Heart right ventricle (tissue), 16 donors: ENCODE measurements around the gene RET. TPM values are rescaled to one million over a fixed set of nuclear protein-coding genes. Genes with fewer than 3 reads are reported as not detected.

Experiments used
- ATAC-seq, 8 donors: fragments of 200-7000 bp; cut with Tn5 transposase; one replicate each; pipeline ENCODE4 v1.9.1; 2020; ENCODE audit warnings: mild to moderate bottlenecking in 8 of 8, moderate library complexity in 8 of 8, moderate number of reproducible peaks in 1 of 8
- DNase-seq, 2 donors: peaks; one replicate each; pipeline ENCODE4 v3.0.0-alpha.2; 2020
- H3K27ac ChIP-seq, 10 donors: fragments of 200-600 bp; sonication (generic) in 2 of 10; one replicate each; pipeline versions ENCODE4 v1.5.0 to v1.8.0; 2020 to 2022; ENCODE audit warnings: mild to moderate bottlenecking in 3 of 10
- H3K27me3 ChIP-seq, 7 donors: fragments of 200-600 bp; one replicate each; pipeline ENCODE4 v1.8.0; 2021 to 2022; ENCODE audit warnings: mild to moderate bottlenecking in 2 of 7
- H3K36me3 ChIP-seq, 9 donors: fragments of 200-600 bp; sonication (generic) in 1 of 9; one replicate each; pipeline versions ENCODE4 v1.5.0 to v1.8.0; 2020 to 2022; ENCODE audit warnings: mild to moderate bottlenecking in 2 of 9
- H3K4me1 ChIP-seq, 9 donors: fragments of 200-600 bp; sonication (generic) in 1 of 9; one replicate each; pipeline versions ENCODE4 v1.5.0 to v1.8.0; 2020 to 2022; ENCODE audit warnings: mild to moderate bottlenecking in 4 of 9
- H3K4me3 ChIP-seq, 10 donors: fragments of 200-600 bp; sonication (generic) in 2 of 10; one replicate each; pipeline versions ENCODE4 v1.5.0 to v1.8.0; 2020 to 2022; ENCODE audit warnings: mild to moderate bottlenecking in 7 of 10, moderate library complexity in 2 of 10
- H3K9me3 ChIP-seq, 11 donors: fragments of 200-600 bp in 10 of 11; sonication (generic) in 2 of 11; one replicate each; pipeline versions ENCODE4 v1.5.0 to v1.8.0; 2013 to 2022; ENCODE audit warnings: mild to moderate bottlenecking in 2 of 11, control low read depth in 1 of 11, moderate library complexity in 1 of 11
- CTCF ChIP-seq, 9 donors: fragments of 200-600 bp; sonication (generic) in 2 of 9; IDR thresholded peaks; one replicate each; pipeline versions ENCODE4 v1.5.0 to v1.8.0; 2021 to 2022; ENCODE audit warnings: antibody characterized with exemption in 9 of 9, mild to moderate bottlenecking in 5 of 9, moderate library complexity in 1 of 9
- WGBS, 2 donors: extraction: QIAGEN DNeasy Blood & Tissue Kit; methylation state at CpG; one replicate each; pipeline ENCODE4 v1.1.7; 2013; ENCODE audit warnings: inconsistent platforms in 1 of 2; 5-methylcytosine and 5-hydroxymethylcytosine counted together
- intact Hi-C, 10 donors: fragments of 100-400 bp; cut with DNase I; formaldehyde crosslinking; loops; one replicate each; pipeline versions ENCODE4 v1.11.1 to v1.14.2; 2022
- polyA plus RNA-seq, 2 donors: library from polyadenylated mRNA; stranded (reverse); fragments of 200-250 nt; gene quantifications; one replicate each; pipeline ENCODE4 v1.2.3, GENCODE V29; 2013
- total RNA-seq, 10 donors: library from RNA; stranded (reverse); fragmentation: NEBNext Ultra II Directional in 3 of 10; extraction: Animal tissue kit (Norgen Biotek cat#: 25700) in 3 of 10; gene quantifications; one replicate each; pipeline versions ENCODE4 v1.2.1 to v1.2.4, GENCODE V29; 2021 to 2023
- donor health status: Arrhythmogenic right ventricular cardiomyopathy.
- donor health status: ischemic (EF 13 %, LVEDD 7.1; RV severe dilation, severe dysfunction).
- donor health status: healthy with polysubstance abuse.
- donor health status: DM: no; HTN: yes; CAD: no.
- donor health status: DM: no; HTN: no; CAD: no.
- donor health status: ischemic (EF 25% LVEDD 6.9; RV normal size, moderate dysfunction).
- donor health status: ischemic (EF 25% LVEDD 5.7; RV mildly dilated, moderate dysfunction).
- donor health status: healthy.
- donor health status: DM: yes; HTN: yes; CAD: no.
- donor health status: Ischemic cardiomyopathy.
- donor health status: ischemic (EF 35%, LVEDD 5.7; RV mildly dilated, moderate dysfunction).
- donor health status: nonischemic (EF 11% LVEDD 7.7; RV severe dilation, severe dysfunction).
- donor health status: DM: yes; HTN: yes; CAD: no.
- donor health status: PGD.
- donor health status: ischemic (EF 29% LVEDD 5.4; RV normal size, mild dysfunction).
- donor health status: nonischemic (EF 23%, LVEDD 6.1; RV moderate dilation, normal function).

Gene RET
- total and polyA plus RNA-seq, 12 donors = 0.38 to 2.6 (median 1.2) TPM

DNA sequence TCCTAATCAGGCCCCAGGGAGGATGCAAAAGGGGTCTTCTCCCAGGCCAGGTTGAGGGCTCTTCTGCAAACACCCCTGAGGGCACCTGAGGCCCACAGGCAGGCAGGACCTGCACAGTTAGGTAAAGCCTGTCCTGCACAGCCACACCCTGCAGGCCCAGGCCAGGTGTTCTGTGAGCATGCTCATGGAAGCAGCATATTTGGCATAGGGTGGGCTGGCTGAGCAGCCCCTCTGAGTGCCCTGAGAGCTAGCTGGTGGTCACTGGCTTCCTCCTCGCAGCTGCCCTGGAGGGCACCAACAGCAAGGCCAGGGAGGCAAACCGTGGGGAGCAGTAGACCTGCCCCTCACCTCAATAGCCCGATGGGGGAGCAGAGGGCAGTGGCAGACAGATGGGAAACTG is 3.7 kb upstream of the RET start:
- Histone ChIP-seq H3K4me1 (peaks cover 0 to 16% (median 8%) of the 10 kb centered on the region in 9 donors), H3K27me3 (peaks cover 4 to 74% (median 53%) of the 10 kb centered on the region in 7 donors), H3K27ac (no peak overlapping the region), H3K4me3 (no peak overlapping the region), H3K36me3 (no peaks in the 10 kb centered on the region), H3K9me3 (no peaks in the 10 kb centered on the region)
- DNase-seq (no peak), ATAC-seq (no peak)
- 87 to 88% methylated on average over 3 of the region's 3 CpGs for WGBS, 2 donors
- intact Hi-C loops = loop anchor here in 1 of 10 donors (10.0 kb wide), 2 partner anchors 108 to 198 kb away; no protein-coding TSS in a partner anchor
- TF ChIP-seq CTCF (IDR thresholded peaks at IDR 0.05) = no peak

- DNase-seq (no peak), ATAC-seq (no peak)
- Histone ChIP-seq H3K4me1 (peaks cover 0 to 20% (median 8%) of the 10 kb centered on the region in 9 donors), H3K9me3 (no peaks in the 10 kb centered on the region), H3K36me3 (no peaks in the 10 kb centered on the region), H3K27ac (no peak overlapping the region), H3K27me3 (peaks cover 4 to 79% (median 58%) of the 10 kb centered on the region in 7 donors), H3K4me3 (no peak overlapping the region)
- WGBS, 2 donors = 83 to 91% methylated on average over 8 of the region's 8 CpGs
- intact Hi-C loops = loop anchor here in 1 of 10 donors (10.0 kb wide), 2 partner anchors 109 to 199 kb away; no protein-coding TSS in a partner anchor
- no peak for TF ChIP-seq CTCF (IDR thresholded peaks at IDR 0.05)
Measured at GRCh38 chr10:43073721-43074120, 3.1 kb upstream of the RET start.

GRCh38 chr10:43074409-43074808 is 2.5 kb upstream of the RET start:
- no peak for TF ChIP-seq CTCF (IDR thresholded peaks at IDR 0.05)

DNA sequence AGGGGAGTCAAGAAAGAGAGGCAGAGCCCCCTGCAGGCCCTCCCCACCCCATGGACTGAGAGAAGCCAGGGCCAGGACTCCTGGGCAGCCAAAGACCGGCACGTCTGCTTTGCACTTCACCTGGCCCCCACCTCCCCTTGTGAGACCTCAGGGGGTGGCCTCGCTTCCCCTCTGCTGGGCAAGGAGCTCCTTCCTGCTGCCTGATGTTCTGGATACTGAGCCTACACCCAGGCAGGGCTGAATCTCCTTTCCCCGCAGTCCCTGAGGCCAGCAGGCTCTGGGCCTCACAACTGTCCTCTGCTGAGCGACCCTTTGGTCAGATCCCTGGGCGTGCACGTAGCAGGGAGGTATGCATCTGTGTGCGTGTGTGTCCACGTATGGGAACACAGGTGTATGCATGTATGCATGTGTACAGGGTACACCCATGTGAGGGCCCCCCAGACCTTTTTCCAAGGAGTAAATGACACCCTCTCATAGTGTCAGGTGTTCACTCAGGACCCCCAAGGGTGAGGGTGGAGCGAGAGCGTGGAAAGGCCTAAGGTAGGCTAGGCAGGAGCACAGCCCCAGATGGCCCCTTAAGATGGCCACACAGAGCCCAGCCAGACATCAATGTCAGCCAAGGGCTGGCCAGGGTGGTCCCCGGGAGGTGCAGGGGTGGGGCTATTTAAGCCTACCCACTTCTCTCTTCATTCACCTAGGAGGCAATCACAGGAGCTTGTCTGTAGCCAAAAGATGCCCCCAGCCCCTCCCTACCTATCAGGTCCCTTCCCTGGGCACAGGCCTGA is 1.9 kb upstream of the RET start:
- Histone ChIP-seq H3K27me3 (peaks cover 4 to 90% (median 71%) of the 10 kb centered on the region in 7 donors), H3K36me3 (no peaks in the 10 kb centered on the region), H3K4me3 (no peak overlapping the region), H3K4me1 (peaks cover 0 to 20% (median 8%) of the 10 kb centered on the region in 9 donors), H3K9me3 (no peaks in the 10 kb centered on the region), H3K27ac (no peak overlapping the region)
- no peak for TF ChIP-seq CTCF (IDR thresholded peaks at IDR 0.05)
- no peak for DNase-seq
- intact Hi-C loops = loop anchor here in 2 of 10 donors (5.0 to 10.0 kb wide), 3 partner anchors 110 to 208 kb away; no protein-coding TSS in a partner anchor
- ATAC-seq = no peak
- WGBS, 2 donors = 88 to 89% methylated on average over 12 of the region's 12 CpGs

More at GRCh38 chr10:43074409-43074808, 2.5 kb upstream of the RET start:
- Histone ChIP-seq H3K36me3 (no peaks in the 10 kb centered on the region), H3K9me3 (no peaks in the 10 kb centered on the region), H3K27ac (no peak overlapping the region), H3K4me3 (no peak overlapping the region), H3K27me3 (peaks cover 4 to 84% (median 65%) of the 10 kb centered on the region in 7 donors), H3K4me1 (peaks cover 0 to 20% (median 8%) of the 10 kb centered on the region in 9 donors)
- intact Hi-C loops = loop anchor here in 1 of 10 donors (10.0 kb wide), 2 partner anchors 110 to 200 kb away; no protein-coding TSS in a partner anchor
- 80 to 83% methylated on average over 5 of the region's 5 CpGs for WGBS, 2 donors
- DNase-seq = no peak
- ATAC-seq = no peak
